ENCODE measurements around the gene SMYD2. TPM values are rescaled to one million over a fixed set of nuclear protein-coding genes. Genes with fewer than 3 reads are reported as not detected.

SMYD2 gene
- total RNA-seq, 2 donors from 2014 or later: 21.8 to 23.0 TPM

- no peak overlapping the region for H3K4me3 ChIP-seq
- no peak for TF ChIP-seq CTCF (IDR thresholded peaks at IDR 0.05)
- no peaks in the 10 kb centered on the region for H3K27me3 ChIP-seq
- H3K4me1 ChIP-seq: no peaks in the 10 kb centered on the region
- H3K9me3 ChIP-seq: no peaks in the 10 kb centered on the region
- no peaks in the 10 kb centered on the region for H3K36me3 ChIP-seq
- intact Hi-C loops (cut with DNase I): loop anchor here (5.0 kb wide), 1 partner anchor 203 kb away; no protein-coding TSS in a partner anchor
- no peak overlapping the region for H3K27ac ChIP-seq
- DNase-seq: no peak
- no peak overlapping the region for H3K9ac ChIP-seq (ENCODE audit: low read depth in 2 of 2, low read length in 2 of 2)
Observed at GRCh38 chr1:214384373-214385079, 103.6 kb downstream of the SMYD2 start.

- no peaks in the 10 kb centered on the region for H3K9me3 ChIP-seq
- no peak overlapping the region for H3K9ac ChIP-seq (ENCODE audit: low read depth in 2 of 2, low read length in 2 of 2)
Observed at GRCh38 chr1:214385428-214385827, 104.5 kb downstream of the SMYD2 start.

GRCh38 chr1:214386333-214386732, 105.4 kb downstream of the SMYD2 start:
- H3K4me1 ChIP-seq: no peaks in the 10 kb centered on the region
- H3K27ac ChIP-seq: no peak overlapping the region

More at GRCh38 chr1:214385428-214385827, 104.5 kb downstream of the SMYD2 start:
- intact Hi-C loops (cut with DNase I): loop anchor here (5.0 kb wide), 1 partner anchor 202 kb away; no protein-coding TSS in a partner anchor
- Histone ChIP-seq H3K36me3 (no peaks in the 10 kb centered on the region), H3K27me3 (no peaks in the 10 kb centered on the region), H3K4me1 (no peaks in the 10 kb centered on the region), H3K4me3 (no peak overlapping the region), H3K27ac (no peak overlapping the region)
- no peak for TF ChIP-seq CTCF (IDR thresholded peaks at IDR 0.05)
- no peak for DNase-seq

More at GRCh38 chr1:214386333-214386732, 105.4 kb downstream of the SMYD2 start:
- Histone ChIP-seq H3K4me3 (no peak overlapping the region), H3K9me3 (no peaks in the 10 kb centered on the region), H3K36me3 (no peaks in the 10 kb centered on the region), H3K27me3 (no peaks in the 10 kb centered on the region), H3K9ac (ENCODE audit: low read depth in 2 of 2, low read length in 2 of 2) (no peak overlapping the region)
- intact Hi-C loops (cut with DNase I): loop anchor here (5.0 kb wide), 1 partner anchor 201 kb away; no protein-coding TSS in a partner anchor
- DNase-seq: no peak
- no peak for TF ChIP-seq CTCF (IDR thresholded peaks at IDR 0.05)
